Stimulated activated CD4-positive, alpha-beta T cell treated with anti-CD3 and anti-CD28 coated beads, Interleukin-12 subunit alpha, Interleukin-12 subunit beta, amount 100 ng/mL, for 24 hours (primary cell): ENCODE results near the gene MTHFSD.

Source experiments
- DNase-seq, 2 experiments: peaks; one replicate each; pipeline ENCODE4 v3.0.0-alpha.2; 2020; ENCODE audit warnings: low read depth in 2 of 2

MTHFSD gene

GRCh38 chr16:86514481-86515376 lies 40.3 kb downstream of the MTHFSD start:
- DNase-seq: no peak

- DNase-seq: no peak
Observed at GRCh38 chr16:86513471-86514277, 41.4 kb downstream of the MTHFSD start.

DNA sequence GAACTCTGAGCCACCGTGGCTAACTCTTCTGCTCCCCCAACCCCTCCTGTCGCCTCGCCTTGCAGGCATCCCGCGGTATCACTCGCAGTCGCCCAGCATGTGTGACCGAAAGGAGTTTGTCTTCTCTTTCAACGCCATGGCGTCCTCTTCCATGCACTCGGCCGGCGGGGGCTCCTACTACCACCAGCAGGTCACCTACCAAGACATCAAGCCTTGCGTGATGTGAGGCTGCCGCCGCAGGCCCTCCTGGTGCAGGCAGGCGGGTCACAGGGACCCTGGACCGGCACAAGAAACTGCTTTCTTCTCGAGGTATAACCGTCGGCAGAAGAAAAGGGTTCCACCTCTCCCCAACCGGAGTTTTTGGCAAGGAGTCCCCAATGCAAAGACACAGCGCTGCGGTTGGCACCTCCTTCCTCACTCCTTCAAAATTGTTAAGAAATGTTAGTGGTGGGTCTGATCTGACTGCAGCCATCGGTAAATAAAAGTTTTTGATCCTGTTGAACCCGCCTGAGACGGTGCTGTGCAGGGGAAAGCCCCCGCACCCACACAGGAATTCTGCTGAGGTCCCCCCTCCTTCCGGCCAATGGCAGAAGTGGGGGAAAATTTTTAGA lies 42.1 kb downstream of the MTHFSD start:
- no peak for DNase-seq

- DNase-seq: no peak
Observed at GRCh38 chr16:86512301-86512859, 42.7 kb downstream of the MTHFSD start.

GRCh38 chr16:86511317-86512161 lies 43.5 kb downstream of the MTHFSD start:
- DNase-seq: no peak

- DNase-seq: no peak
Observed at GRCh38 chr16:86510465-86511261, 44.4 kb downstream of the MTHFSD start, which contains the start of gene FOXF1. Gene FOXF1 (plus strand): TSS chr16:86510527. CDS start chr16:86510570, 43 bp downstream.

- no peak for DNase-seq
Observed at GRCh38 chr16:86509759-86510464, 45.1 kb downstream of the MTHFSD start.

GRCh38 chr16:86508947-86509758 lies 45.9 kb downstream of the MTHFSD start:
- DNase-seq: no peak

DNA sequence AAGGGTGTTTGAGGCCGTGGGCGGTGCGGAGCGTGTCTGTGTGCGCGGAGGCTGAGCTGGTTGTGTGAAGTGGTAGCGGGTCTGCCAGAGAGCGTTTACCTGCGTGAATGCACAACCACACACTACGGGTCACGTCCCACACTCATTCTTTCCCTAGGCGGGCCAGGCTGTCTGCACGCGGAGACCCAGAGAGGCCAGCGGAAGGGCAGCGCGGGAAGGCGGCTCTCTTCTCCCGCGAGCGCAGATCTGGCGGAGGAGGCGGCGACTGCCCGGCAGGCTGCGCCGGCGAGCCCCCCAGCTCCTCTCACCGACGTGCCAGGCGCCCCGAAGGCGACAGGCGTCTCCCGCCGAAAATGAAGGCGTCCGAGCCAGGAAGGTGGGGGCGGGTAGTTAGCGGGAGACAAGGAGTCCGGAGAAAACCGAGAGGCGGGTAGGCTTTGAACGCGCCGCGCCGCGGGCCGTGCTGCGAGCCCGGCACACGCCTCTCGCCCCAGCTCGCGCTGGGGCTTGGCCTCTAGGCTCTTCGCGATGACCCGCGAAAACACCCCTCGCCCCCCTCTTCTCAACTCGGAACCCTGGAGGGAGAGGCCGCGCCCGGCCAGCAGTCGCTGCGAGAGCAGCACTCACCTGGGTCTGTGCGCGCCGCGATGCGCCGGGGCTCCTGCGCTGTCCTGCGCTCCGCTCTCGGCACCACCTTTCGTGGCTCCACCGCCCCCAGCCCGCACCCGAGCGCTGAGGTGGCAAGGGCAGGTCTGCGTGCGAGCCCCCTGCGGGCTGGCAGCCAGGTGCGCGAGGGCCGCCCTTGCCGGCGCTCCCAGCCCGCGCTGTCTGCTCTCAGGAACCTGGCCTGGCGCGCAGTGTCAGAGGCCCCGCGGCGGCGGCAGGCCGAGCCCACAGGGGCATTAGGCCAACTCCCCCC lies 46.7 kb downstream of the MTHFSD start:
- DNase-seq: no peak

DNA sequence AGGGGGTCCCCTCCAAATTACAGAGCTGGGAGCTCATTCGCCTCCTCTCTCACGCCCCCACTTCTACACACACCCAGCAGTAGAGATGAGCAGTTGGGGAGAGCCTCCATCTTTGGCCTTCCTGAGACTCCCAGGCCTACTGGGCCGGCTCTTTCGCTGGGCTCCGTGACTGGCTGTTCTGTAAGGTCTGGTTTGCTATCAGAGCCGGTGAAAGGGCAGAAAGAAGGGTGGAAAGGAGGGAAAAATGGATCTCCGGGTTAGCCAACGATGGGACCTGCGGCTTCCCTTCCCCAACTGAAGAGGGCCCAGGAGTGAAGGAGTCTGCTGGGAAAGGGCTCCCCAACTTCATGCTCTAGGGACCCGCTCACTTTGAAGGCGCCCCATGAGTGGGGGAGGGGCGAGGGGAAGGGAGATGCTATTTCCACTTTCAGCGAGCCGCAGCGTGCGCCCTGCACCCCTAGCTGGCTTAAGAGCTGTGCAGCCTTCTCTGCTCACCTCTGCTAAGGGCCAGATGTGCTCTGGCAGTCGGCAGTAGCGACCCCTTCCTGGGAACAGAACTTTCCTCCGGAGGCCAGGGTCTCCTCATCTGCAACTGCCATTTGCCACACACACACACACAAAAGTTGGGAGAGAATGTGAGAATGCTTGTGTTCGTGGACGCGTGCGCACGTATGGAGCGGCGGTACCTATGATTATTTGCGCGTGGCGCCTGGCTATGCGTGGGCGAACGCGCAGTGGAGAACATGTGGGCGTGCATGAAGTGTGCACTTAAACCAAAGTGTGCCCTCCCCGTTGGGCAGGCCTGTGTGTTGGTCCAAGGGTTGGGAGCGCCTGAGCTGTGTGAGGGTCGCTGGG lies 47.6 kb downstream of the MTHFSD start:
- no peak for DNase-seq

GRCh38 chr16:86505899-86506864 lies 48.9 kb downstream of the MTHFSD start:
- DNase-seq: no peak

- DNase-seq: no peak
Observed at GRCh38 chr16:86505185-86505898, 49.7 kb downstream of the MTHFSD start.

GRCh38 chr16:86504315-86505184 lies 50.5 kb downstream of the MTHFSD start:
- no peak for DNase-seq

- no peak for DNase-seq
Observed at GRCh38 chr16:86503830-86504229, 51.2 kb downstream of the MTHFSD start.
